Measurements from ENCODE around the gene PRR16. TPM values are rescaled to one million over a fixed set of nuclear protein-coding genes. Genes with fewer than 3 reads are reported as not detected.
"Not testable (repeated sequence)": the region's sequence is repeated elsewhere in the genome, so short reads cannot be mapped to it uniquely, and the experiment has no call there.

Gene PRR16
- 10 to 100 TPM; 19.8 to 25.5 TPM for total RNA-seq

DNA sequence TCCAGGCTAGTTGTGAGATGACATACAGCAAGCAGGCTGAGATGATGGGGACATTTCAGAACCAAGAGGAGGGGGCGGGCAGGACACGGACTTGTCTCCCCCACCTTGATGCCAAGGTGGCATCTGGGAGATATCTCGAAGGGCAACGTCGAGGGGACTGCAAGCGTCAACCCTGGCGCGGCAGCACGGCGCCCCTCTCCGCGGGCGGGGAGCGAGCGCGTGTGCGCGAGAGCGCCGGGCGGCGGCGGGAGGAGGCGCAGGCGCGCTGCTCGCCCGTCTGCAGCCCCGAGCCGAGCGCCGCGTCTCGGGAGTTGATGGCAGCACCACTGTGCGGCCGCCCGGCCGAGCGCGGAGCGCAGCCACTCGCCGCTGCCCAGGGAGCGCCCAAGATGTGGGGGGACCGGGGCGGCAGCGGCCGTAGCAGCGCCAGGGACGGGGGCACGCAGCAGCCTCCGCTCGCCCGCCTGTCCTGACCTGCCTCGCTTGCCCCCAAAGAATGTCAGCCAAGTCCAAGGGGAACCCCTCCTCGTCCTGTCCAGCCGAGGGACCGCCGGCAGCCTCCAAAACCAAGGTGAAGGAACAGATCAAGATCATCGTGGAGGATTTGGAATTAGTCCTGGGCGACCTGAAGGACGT is at the start of gene PRR16:
Gene PRR16, plus strand, starts transcription at position 310 of the 636 bp plus-strand sequence.
- no peak for DNase-seq (ENCODE audit: low spot score)

DNA sequence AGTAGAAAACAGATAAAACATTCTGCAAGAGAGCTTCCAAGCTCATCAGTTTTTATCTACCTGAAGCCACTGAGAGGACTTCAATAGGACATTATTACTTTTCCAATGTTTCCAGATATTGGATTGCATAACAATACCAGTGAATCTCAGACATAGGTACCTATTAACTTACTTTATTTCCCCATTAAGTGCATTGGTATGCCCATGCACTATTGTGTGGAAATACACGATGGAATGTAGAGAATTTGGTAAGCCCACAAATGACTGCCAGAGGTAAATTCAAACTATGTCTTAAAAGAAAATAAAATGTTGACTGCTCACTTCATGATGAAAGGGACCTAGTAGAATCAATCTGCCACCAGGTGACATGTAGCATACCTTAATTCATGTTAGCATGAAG is 48.1 kb upstream of the PRR16 start:
- TF ChIP-seq, protein P1, sequence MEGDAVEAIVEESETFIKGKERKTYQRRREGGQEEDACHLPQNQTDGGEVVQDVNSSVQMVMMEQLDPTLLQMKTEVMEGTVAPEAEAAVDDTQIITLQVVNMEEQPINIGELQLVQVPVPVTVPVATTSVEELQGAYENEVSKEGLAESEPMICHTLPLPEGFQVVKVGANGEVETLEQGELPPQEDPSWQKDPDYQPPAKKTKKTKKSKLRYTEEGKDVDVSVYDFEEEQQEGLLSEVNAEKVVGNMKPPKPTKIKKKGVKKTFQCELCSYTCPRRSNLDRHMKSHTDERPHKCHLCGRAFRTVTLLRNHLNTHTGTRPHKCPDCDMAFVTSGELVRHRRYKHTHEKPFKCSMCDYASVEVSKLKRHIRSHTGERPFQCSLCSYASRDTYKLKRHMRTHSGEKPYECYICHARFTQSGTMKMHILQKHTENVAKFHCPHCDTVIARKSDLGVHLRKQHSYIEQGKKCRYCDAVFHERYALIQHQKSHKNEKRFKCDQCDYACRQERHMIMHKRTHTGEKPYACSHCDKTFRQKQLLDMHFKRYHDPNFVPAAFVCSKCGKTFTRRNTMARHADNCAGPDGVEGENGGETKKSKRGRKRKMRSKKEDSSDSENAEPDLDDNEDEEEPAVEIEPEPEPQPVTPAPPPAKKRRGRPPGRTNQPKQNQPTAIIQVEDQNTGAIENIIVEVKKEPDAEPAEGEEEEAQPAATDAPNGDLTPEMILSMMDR (IDR thresholded peaks at IDR 0.05), result no peak
- no peak overlapping the region for H3K27ac ChIP-seq
- H3K4me1 ChIP-seq (ENCODE audit: control insufficient read depth in 1 of 2, low read depth in 2 of 2), result peaks cover 7 to 10% of the 10 kb centered on the region in 2 donors
- H3K36me3 ChIP-seq, result no peaks in the 10 kb centered on the region
- H3K9me3 ChIP-seq, result no peaks in the 10 kb centered on the region
- DNase-seq (ENCODE audit: low spot score), result no peak
- H3K4me3 ChIP-seq, result no peak overlapping the region
- no peak for ATAC-seq (ENCODE audit: insufficient number of reproducible peaks, low FRiP score, low read depth)
- no peaks in the 10 kb centered on the region for H3K27me3 ChIP-seq (replicated peaks; ENCODE audit: insufficient read depth)

More for the DNA sequence above, at the start of gene PRR16:
- TF ChIP-seq, protein P1 (IDR thresholded peaks at IDR 0.05), result peak; percentile 42
- Histone ChIP-seq H3K27me3 (replicated peaks; ENCODE audit: insufficient read depth) (no peaks in the 10 kb centered on the region), H3K27ac (peak within 1 kb of the TSS; percentile 83 to 85), H3K9me3 (no peaks in the 10 kb centered on the region), H3K4me3 (peak within 1 kb of the TSS; percentile 93), H3K36me3 (no peaks in the 10 kb centered on the region), H3K4me1 (ENCODE audit: control insufficient read depth in 1 of 2, low read depth in 2 of 2) (peaks cover 10 to 29% of the 10 kb centered on the region in 2 donors)
- ATAC-seq (ENCODE audit: insufficient number of reproducible peaks, low FRiP score, low read depth), result peak; percentile 66

DNA sequence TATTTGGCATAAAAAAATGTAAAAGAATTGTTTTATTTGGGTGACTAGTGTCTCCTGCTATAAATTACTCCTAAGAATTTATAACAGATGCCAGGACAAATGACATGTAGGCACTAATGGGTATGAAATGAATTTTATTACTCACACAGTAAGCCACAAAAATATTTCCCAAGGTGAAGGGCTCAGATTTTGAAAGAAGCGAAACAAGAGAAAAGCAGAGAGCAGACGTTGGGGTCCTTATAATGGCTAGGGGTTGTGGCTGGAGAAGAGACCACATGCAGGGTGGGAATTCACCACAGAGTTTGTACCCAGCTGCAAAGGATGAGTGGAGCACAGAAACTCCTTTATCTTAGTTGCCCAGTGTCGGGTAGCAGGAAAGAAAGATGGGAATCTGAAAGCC is 45.0 kb upstream of the PRR16 start:
- no peaks in the 10 kb centered on the region for H3K36me3 ChIP-seq
- no peak for DNase-seq (ENCODE audit: low spot score)
- H3K4me1 ChIP-seq (ENCODE audit: control insufficient read depth in 1 of 2, low read depth in 2 of 2), result peaks cover 7 to 8% of the 10 kb centered on the region in 2 donors
- H3K9me3 ChIP-seq, result no peaks in the 10 kb centered on the region
- H3K4me3 ChIP-seq, result no peak overlapping the region
- peak overlapping the region in 1 of 2 donors; percentile 3 for H3K27ac ChIP-seq
- ATAC-seq (ENCODE audit: insufficient number of reproducible peaks, low FRiP score, low read depth), result no peak
- TF ChIP-seq, protein P1 (IDR thresholded peaks at IDR 0.05), result no peak
- no peaks in the 10 kb centered on the region for H3K27me3 ChIP-seq (replicated peaks; ENCODE audit: insufficient read depth)

DNA sequence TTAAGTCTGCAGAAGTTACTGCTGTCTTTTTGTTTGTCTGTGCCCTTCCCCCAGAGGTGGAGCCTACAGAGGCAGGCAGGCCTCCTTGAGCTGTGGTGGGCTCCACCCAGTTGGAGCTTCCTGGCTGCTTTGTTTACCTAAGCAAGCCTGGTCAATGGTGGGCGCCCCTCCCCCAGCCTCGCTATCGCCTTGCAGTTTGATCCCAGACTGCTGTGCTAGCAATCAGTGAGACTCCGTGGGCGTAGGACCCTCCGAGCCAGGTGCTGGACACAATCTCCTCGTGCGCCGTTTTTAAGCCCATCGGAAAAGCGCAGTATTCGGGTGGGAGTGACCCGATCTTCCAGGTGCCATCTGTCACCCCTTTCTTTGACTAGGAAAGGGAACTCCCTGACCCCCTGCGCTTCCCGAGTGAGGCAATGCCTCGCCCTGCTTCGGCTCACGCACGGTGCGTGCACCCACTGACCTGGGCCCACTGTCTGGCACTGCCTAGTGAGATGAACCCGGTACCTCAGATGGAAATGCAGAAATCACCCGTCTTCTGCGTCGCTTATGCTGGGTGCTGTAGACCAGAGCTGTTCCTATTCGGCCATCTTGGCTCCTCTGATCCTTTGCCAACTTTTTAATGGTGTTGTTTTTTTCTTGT is 37.3 kb upstream of the PRR16 start:
- H3K4me3 ChIP-seq; H3K4me1 ChIP-seq (ENCODE audit: control insufficient read depth in 1 of 2, low read depth in 2 of 2); DNase-seq (ENCODE audit: low spot score); H3K27me3 ChIP-seq (replicated peaks; ENCODE audit: insufficient read depth); ATAC-seq (ENCODE audit: insufficient number of reproducible peaks, low FRiP score, low read depth); H3K36me3 ChIP-seq; H3K9me3 ChIP-seq; H3K27ac ChIP-seq: not testable (repeated sequence)

DNA sequence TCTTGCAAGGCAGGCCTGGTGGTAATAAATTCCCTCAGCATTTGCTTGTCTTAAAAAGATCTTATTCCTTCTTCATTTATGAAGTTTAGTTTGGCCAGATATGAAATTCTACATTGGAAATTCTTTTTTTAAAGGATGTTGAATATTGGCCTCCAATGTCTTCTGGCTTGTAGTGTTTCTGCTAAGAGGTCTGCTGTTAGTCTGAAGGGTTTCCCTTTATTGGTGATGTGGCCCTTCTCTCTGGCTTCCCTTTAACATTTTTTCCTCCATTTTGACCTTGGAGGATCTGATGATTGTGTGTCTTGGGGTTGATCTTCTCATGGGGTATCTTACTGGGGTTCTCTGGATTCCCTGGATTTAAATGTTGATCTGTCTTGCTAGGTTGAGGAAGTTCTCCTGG is 33.5 kb upstream of the PRR16 start:
- TF ChIP-seq, protein P1 (IDR thresholded peaks at IDR 0.05), result no peak
- Histone ChIP-seq H3K4me3 (no peak overlapping the region), H3K27me3 (replicated peaks; ENCODE audit: insufficient read depth) (no peaks in the 10 kb centered on the region), H3K27ac (no peak overlapping the region), H3K4me1 (ENCODE audit: control insufficient read depth in 1 of 2, low read depth in 2 of 2) (peaks cover 0 to 11% of the 10 kb centered on the region in 2 donors), H3K36me3 (no peaks in the 10 kb centered on the region), H3K9me3 (peaks cover 4% of the 10 kb centered on the region)
- DNase-seq (ENCODE audit: low spot score) (no peak), ATAC-seq (ENCODE audit: insufficient number of reproducible peaks, low FRiP score, low read depth) (no peak)

Data from thoracic aorta (tissue), 2 donors.